DOHH2 (cell line): ENCODE measurements around the gene PTPRN2.

Experiments used
- H3F3A ChIP-seq: fragments of 200-600 bp; sonication (generic), shearing (Covaris generic); 2 replicates; pipeline ENCODE4 v1.6.0; 2016; ENCODE audit warnings: antibody characterized with exemption, mild to moderate bottlenecking; ENCODE audit not compliant: control insufficient read depth, insufficient read depth
- H3K27ac ChIP-seq: fragments of 200-600 bp; sonication (generic); 2 replicates; pipeline ENCODE4 v1.5.1; 2014; ENCODE audit warnings: low read depth, mild to moderate bottlenecking, low read length, moderate library complexity
- H3K27me3 ChIP-seq: fragments of 200-600 bp; sonication (generic); 2 replicates; pipeline ENCODE4 v1.6.1; 2014; ENCODE audit warnings: mild to moderate bottlenecking, low read length, mixed read lengths; ENCODE audit not compliant: control insufficient read depth
- H3K36me3 ChIP-seq: fragments of 200-600 bp; sonication (generic); 2 replicates; pipeline ENCODE4 v1.6.1; 2014; ENCODE audit warnings: mild to moderate bottlenecking, low read length, moderate library complexity, mixed read lengths; ENCODE audit not compliant: control insufficient read depth
- H3K4me1 ChIP-seq: fragments of 200-600 bp; sonication (generic); 2 replicates; pipeline ENCODE4 v1.6.1; 2014; ENCODE audit warnings: mild to moderate bottlenecking, low read length, mixed read lengths; ENCODE audit not compliant: control insufficient read depth
- H3K4me2 ChIP-seq: fragments of 200-600 bp; sonication (generic); 2 replicates; pipeline ENCODE4 v1.6.0; 2014; ENCODE audit warnings: mild to moderate bottlenecking, low read length, moderate library complexity
- H3K4me3 ChIP-seq: fragments of 200-600 bp; sonication (generic); 2 replicates; pipeline ENCODE4 v1.5.1; 2014; ENCODE audit warnings: mild to moderate bottlenecking, low read length, mixed read lengths
- H3K79me2 ChIP-seq: fragments of 200-600 bp; sonication (generic); 2 replicates; pipeline ENCODE4 v1.6.1; 2014; ENCODE audit warnings: mild to moderate bottlenecking, low read length, mixed read lengths; ENCODE audit not compliant: control insufficient read depth
- H3K9me2 ChIP-seq: fragments of 200-600 bp; sonication (generic); replicated peaks from 2 replicates; pipeline ENCODE4 v1.6.1; 2014; ENCODE audit warnings: mild to moderate bottlenecking, low read length, mixed read lengths; ENCODE audit not compliant: control insufficient read depth
- H3K9me3 ChIP-seq: fragments of 200-600 bp; sonication (generic); 2 replicates; pipeline ENCODE4 v1.6.1; 2014; ENCODE audit warnings: antibody characterized with exemption, low read length, mixed read lengths; ENCODE audit not compliant: control insufficient read depth, insufficient read depth
- H4K20me1 ChIP-seq: fragments of 200-600 bp; sonication (generic); 2 replicates; pipeline ENCODE4 v1.6.0; 2014; ENCODE audit warnings: low read depth, mild to moderate bottlenecking, antibody characterized with exemption, low read length, moderate library complexity; ENCODE audit not compliant: control insufficient read depth, insufficient read depth
- CTCF ChIP-seq: fragments of 200-600 bp; sonication (generic); IDR thresholded peaks from one replicate; pipeline ENCODE4 v1.5.1; 2014; ENCODE audit warnings: antibody characterized with exemption, mild to moderate bottlenecking, low read depth, low read length; ENCODE audit not compliant: poor library complexity, severe bottlenecking
- EZH2phosphoT487 ChIP-seq: fragments of 200-600 bp; sonication (generic); IDR thresholded peaks from 2 replicates; pipeline ENCODE4 v1.6.1; 2017; ENCODE audit warnings: borderline replicate concordance, mild to moderate bottlenecking, antibody characterized with exemption, low read length, moderate library complexity, mixed read lengths

Gene PTPRN2

GRCh38 chr7:158527038-158527437, 60.6 kb downstream of the PTPRN2 start:
- Histone ChIP-seq H3K27me3 (no peaks in the 10 kb centered on the region), H3K27ac (no peak overlapping the region), H3F3A (peaks cover 3% of the 10 kb centered on the region), H3K9me2 (no peaks in the 10 kb centered on the region), H4K20me1 (no peaks in the 10 kb centered on the region), H3K4me2 (no peak overlapping the region), H3K36me3 (no peaks in the 10 kb centered on the region), H3K9me3 (peaks cover 16% of the 10 kb centered on the region), H3K4me3 (no peak overlapping the region), H3K4me1 (no peaks in the 10 kb centered on the region), H3K79me2 (no peaks in the 10 kb centered on the region)
- no peak for TF ChIP-seq CTCF
- no peak for TF ChIP-seq EZH2phosphoT487

DNA sequence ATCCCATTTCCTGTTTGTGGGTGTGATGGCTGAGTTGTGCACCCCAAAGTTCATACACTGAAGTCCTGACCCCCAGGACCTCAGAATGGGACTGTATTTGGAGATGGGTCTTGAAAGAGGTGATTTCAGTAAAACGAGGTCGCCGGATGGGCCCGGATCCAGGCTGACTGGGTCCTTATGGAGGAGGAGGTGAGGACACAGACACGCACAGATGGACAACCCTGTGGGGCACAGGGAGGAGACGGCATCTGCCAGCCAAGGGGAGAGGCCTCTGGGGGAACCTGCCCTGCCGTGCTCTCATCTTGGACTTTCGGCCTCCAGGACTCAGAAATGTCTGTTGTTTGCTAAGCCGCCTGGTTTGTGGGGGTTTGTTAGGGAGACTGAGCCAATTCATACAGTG, 61.1 kb downstream of the PTPRN2 start:
- H3K27me3 ChIP-seq = no peaks in the 10 kb centered on the region
- H3K9me3 ChIP-seq = peaks cover 20% of the 10 kb centered on the region
- no peak overlapping the region for H3K4me3 ChIP-seq
- no peak overlapping the region for H3K4me2 ChIP-seq
- no peaks in the 10 kb centered on the region for H3K36me3 ChIP-seq
- H3K4me1 ChIP-seq = no peaks in the 10 kb centered on the region
- no peaks in the 10 kb centered on the region for H3K9me2 ChIP-seq
- TF ChIP-seq CTCF = no peak
- no peak for TF ChIP-seq EZH2phosphoT487
- no peaks in the 10 kb centered on the region for H4K20me1 ChIP-seq
- H3K27ac ChIP-seq = no peak overlapping the region
- H3F3A ChIP-seq = peaks cover 5% of the 10 kb centered on the region
- no peaks in the 10 kb centered on the region for H3K79me2 ChIP-seq

GRCh38 chr7:158525648-158526484, 61.8 kb downstream of the PTPRN2 start:
- H3K27ac ChIP-seq = no peak overlapping the region
- peaks cover 5% of the 10 kb centered on the region for H3F3A ChIP-seq
- H3K9me2 ChIP-seq = no peaks in the 10 kb centered on the region
- no peaks in the 10 kb centered on the region for H3K79me2 ChIP-seq
- no peaks in the 10 kb centered on the region for H3K4me1 ChIP-seq
- H3K4me2 ChIP-seq = no peak overlapping the region
- H3K27me3 ChIP-seq = no peaks in the 10 kb centered on the region
- TF ChIP-seq EZH2phosphoT487 (no peak), CTCF (no peak)
- H3K36me3 ChIP-seq = no peaks in the 10 kb centered on the region
- no peaks in the 10 kb centered on the region for H4K20me1 ChIP-seq
- H3K9me3 ChIP-seq = peaks cover 23% of the 10 kb centered on the region
- H3K4me3 ChIP-seq = no peak overlapping the region
